Parathyroid adenoma (tissue), 2 donors: ENCODE results near the gene RNF5.

Experiments used
- H2AFZ ChIP-seq: fragments of 300-600 bp; sonication (generic); one replicate; pipeline ENCODE4 v1.7.0; 2017; ENCODE audit warnings: antibody characterized with exemption, mild to moderate bottlenecking
- H3K27ac ChIP-seq: fragments of 300-600 bp; sonication (generic); one replicate; pipeline ENCODE4 v1.7.0; 2017
- H3K27me3 ChIP-seq: fragments of 300-600 bp; sonication (generic); one replicate; pipeline ENCODE4 v1.7.0; 2017; ENCODE audit warnings: low read length; ENCODE audit not compliant: control insufficient read depth, insufficient read depth
- H3K36me3 ChIP-seq: fragments of 300-600 bp; sonication (generic); one replicate; pipeline ENCODE4 v1.7.0; 2017; ENCODE audit warnings: low read length; ENCODE audit not compliant: control insufficient read depth, insufficient read depth
- H3K4me1 ChIP-seq: fragments of 300-600 bp; sonication (generic); one replicate; pipeline ENCODE4 v1.7.0; 2017; ENCODE audit warnings: control low read depth
- H3K4me2 ChIP-seq: fragments of 300-600 bp; sonication (generic); one replicate; pipeline ENCODE4 v1.7.0; 2017; ENCODE audit warnings: low read length
- H3K4me3 ChIP-seq: fragments of 300-600 bp; sonication (generic); one replicate; pipeline ENCODE4 v1.7.0; 2017; ENCODE audit warnings: low read depth, low read length
- H3K79me2 ChIP-seq: fragments of 300-600 bp; sonication (generic); one replicate; pipeline ENCODE4 v1.7.0; 2017; ENCODE audit warnings: control low read depth
- H3K9ac ChIP-seq: fragments of 300-600 bp; sonication (generic); one replicate; pipeline ENCODE4 v1.7.0; 2017; ENCODE audit warnings: mild to moderate bottlenecking
- H3K9me3 ChIP-seq: fragments of 300-600 bp; sonication (generic); one replicate; pipeline ENCODE4 v1.7.0; 2017; ENCODE audit warnings: low read length; ENCODE audit not compliant: control insufficient read depth
- TF ChIP-seq, protein P1 (sequence below): fragments of 300-600 bp; sonication (generic); IDR thresholded peaks from one replicate; pipeline ENCODE4 v1.7.0; 2017; ENCODE audit warnings: antibody characterized with exemption, mild to moderate bottlenecking
- donor health status: primary hyperparathyroidism.

Gene RNF5

GRCh38 chr6:32175711-32176475 lies 2.3 kb upstream of the RNF5 start, which contains the start of gene AGPAT1:
AGPAT1 (minus strand) TSS chr6:32176084; CDS start chr6:32171496, 4,588 bp downstream.
- Histone ChIP-seq H3K4me1 (peaks cover 9% of the 10 kb centered on the region), H2AFZ (peak within 1 kb of the TSS; percentile 89), H3K27ac (peak within 1 kb of the TSS; percentile 98), H3K27me3 (no peaks in the 10 kb centered on the region), H3K36me3 (no peaks in the 10 kb centered on the region), H3K4me3 (peak within 1 kb of the TSS; percentile 89), H3K9me3 (no peaks in the 10 kb centered on the region), H3K9ac (peak within 1 kb of the TSS; percentile 89), H3K79me2 (peaks cover 9% of the 10 kb centered on the region), H3K4me2 (peak within 1 kb of the TSS; percentile 91)
- TF ChIP-seq, protein P1, sequence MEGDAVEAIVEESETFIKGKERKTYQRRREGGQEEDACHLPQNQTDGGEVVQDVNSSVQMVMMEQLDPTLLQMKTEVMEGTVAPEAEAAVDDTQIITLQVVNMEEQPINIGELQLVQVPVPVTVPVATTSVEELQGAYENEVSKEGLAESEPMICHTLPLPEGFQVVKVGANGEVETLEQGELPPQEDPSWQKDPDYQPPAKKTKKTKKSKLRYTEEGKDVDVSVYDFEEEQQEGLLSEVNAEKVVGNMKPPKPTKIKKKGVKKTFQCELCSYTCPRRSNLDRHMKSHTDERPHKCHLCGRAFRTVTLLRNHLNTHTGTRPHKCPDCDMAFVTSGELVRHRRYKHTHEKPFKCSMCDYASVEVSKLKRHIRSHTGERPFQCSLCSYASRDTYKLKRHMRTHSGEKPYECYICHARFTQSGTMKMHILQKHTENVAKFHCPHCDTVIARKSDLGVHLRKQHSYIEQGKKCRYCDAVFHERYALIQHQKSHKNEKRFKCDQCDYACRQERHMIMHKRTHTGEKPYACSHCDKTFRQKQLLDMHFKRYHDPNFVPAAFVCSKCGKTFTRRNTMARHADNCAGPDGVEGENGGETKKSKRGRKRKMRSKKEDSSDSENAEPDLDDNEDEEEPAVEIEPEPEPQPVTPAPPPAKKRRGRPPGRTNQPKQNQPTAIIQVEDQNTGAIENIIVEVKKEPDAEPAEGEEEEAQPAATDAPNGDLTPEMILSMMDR: no peak

DNA sequence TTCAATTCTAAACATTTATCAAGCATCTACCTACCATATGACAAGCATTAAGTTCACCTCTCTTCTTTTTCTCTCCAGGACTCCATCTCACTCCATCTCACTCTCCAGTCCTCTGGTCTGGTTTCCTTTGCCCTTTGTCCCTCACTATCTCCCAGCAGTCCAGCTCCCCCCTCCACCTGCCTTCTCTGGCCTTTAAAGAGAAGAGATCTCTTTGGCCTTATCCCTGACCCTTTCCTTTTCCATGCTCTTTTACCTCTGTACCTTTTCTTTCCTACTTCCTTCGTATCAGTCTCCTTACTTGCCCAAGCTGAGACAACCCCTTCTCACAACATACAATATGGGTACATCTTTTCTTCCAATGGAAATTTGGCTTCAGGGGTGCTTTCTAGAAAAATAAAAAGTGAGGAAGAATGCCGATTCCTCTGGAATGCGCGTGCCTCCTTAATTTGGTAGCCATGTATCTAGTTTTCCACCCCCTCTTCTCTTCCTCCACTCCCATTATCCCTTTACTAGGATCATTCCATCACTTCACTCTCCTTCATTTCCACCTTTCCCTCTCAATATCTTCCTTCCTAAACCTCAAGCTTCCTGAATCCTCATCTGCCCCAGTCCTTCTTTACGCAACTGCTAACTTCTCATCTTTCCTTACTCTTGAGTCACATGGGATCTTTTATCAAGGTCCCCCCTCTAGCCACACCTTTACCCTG lies 1.6 kb upstream of the RNF5 start:
- H3K4me1 ChIP-seq: peaks cover 9% of the 10 kb centered on the region
- TF ChIP-seq, protein P1: no peak
- peak overlapping the region; percentile 89 for H3K4me3 ChIP-seq

GRCh38 chr6:32177183-32177787 lies 920 bp upstream of the RNF5 start:
- Histone ChIP-seq H3K4me1 (peaks cover 9% of the 10 kb centered on the region), H3K4me2 (peak overlapping the region; percentile 91), H3K9ac (peak overlapping the region; percentile 25), H3K4me3 (peak overlapping the region; percentile 89), H3K27me3 (no peaks in the 10 kb centered on the region), H3K79me2 (peaks cover 9% of the 10 kb centered on the region), H2AFZ (peak overlapping the region; percentile 89), H3K9me3 (no peaks in the 10 kb centered on the region), H3K36me3 (no peaks in the 10 kb centered on the region), H3K27ac (peak overlapping the region; percentile 98)
- TF ChIP-seq, protein P1: no peak

More for the DNA sequence above, 1.6 kb upstream of the RNF5 start:
- H3K9me3 ChIP-seq: no peaks in the 10 kb centered on the region
- H3K9ac ChIP-seq: no peak overlapping the region
- H3K4me2 ChIP-seq: peak overlapping the region; percentile 91
- H3K79me2 ChIP-seq: peaks cover 9% of the 10 kb centered on the region
- peak overlapping the region; percentile 89 for H2AFZ ChIP-seq
- peak overlapping the region; percentile 98 for H3K27ac ChIP-seq
- no peaks in the 10 kb centered on the region for H3K36me3 ChIP-seq
- H3K27me3 ChIP-seq: no peaks in the 10 kb centered on the region

DNA sequence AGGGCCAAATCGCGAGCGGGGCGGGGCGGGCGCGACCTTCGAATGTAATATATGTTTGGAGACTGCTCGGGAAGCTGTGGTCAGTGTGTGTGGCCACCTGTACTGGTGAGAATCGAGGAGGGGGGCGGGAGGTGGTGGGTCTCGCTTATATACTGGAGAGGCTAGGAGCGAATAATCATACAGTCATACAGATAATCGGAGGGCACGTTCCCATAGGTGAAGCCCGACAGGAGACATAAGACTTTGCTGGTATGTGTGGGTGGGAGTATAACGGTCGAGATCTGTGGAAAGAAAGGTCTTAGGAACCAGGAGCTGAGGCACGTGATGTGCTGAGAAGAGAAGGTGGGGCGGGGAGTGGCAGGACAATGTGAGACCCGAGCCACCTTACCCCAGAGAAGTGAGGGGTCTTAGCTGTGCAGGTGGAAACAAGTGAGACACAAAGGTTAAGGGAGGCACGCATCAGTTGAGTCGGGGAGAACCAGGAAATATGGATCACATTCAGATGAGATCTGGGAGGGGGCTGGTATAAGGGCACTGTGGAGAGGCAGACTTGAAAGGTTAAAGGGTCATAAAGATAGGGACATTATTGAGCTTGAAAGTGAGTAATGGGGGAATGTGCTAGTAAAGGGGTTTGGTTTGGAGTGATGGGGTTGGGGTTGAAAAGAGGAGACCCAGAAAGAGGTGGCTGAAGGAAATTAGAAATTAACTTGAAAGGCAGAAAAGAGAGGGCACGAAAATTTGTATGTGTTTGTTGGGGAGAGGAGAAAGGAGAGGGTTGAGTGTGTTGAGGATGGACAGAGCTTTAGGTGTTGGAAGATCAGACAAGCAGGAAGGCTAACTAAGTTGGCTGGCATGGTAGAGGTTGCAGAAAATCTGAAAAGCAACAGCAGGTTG lies 589 bp downstream of the RNF5 start:
- Histone ChIP-seq H3K27me3 (no peaks in the 10 kb centered on the region), H3K4me1 (peaks cover 9% of the 10 kb centered on the region), H2AFZ (peak overlapping the region; percentile 89), H3K4me3 (peak overlapping the region; percentile 89), H3K9me3 (no peaks in the 10 kb centered on the region), H3K36me3 (no peaks in the 10 kb centered on the region), H3K4me2 (peak overlapping the region; percentile 91), H3K79me2 (peaks cover 9% of the 10 kb centered on the region), H3K9ac (peak overlapping the region; percentile 47), H3K27ac (peak overlapping the region; percentile 98)
- TF ChIP-seq, protein P1: no peak
